Fibroblast of mammary gland (primary cell): ENCODE results near the gene ITPA.

Experiments used
- DNase-seq: peaks from one replicate; pipeline ENCODE4 v3.0.0-alpha.2; 2010; ENCODE audit warnings: low read depth
- H3K4me3 ChIP-seq: 2 replicates; pipeline ENCODE4 v1.5.1; 2011; ENCODE audit warnings: low read depth, mild to moderate bottlenecking, low read length, moderate library complexity; ENCODE audit not compliant: control insufficient read depth
- CTCF ChIP-seq: conservative IDR thresholded peaks from 2 replicates; pipeline ENCODE4 v1.5.1; 2011; ENCODE audit warnings: low read depth, low read length, inconsistent platforms; ENCODE audit not compliant: control insufficient read depth, insufficient read depth

Gene ITPA

GRCh38 chr20:3251806-3252205 is 42.5 kb downstream of the ITPA start:
- no peak overlapping the region for H3K4me3 ChIP-seq
- peak; percentile 36 for DNase-seq
- TF ChIP-seq CTCF, result no peak

GRCh38 chr20:3255728-3256127 is 46.4 kb downstream of the ITPA start:
- no peak for DNase-seq
- TF ChIP-seq CTCF, result no peak
- no peak overlapping the region for H3K4me3 ChIP-seq

- H3K4me3 ChIP-seq, result no peak overlapping the region
- no peak for TF ChIP-seq CTCF
- no peak for DNase-seq
These were observed 49.1 kb downstream of the ITPA start for GRCh38 chr20:3258429-3258828.

GRCh38 chr20:3262566-3262965 is 53.3 kb downstream of the ITPA start:
- no peak overlapping the region for H3K4me3 ChIP-seq
- TF ChIP-seq CTCF, result no peak
- DNase-seq, result peak; percentile 7

- DNase-seq, result no peak
- no peak for TF ChIP-seq CTCF
- no peak overlapping the region for H3K4me3 ChIP-seq
These were observed 60.8 kb downstream of the ITPA start for GRCh38 chr20:3270051-3270450.

GRCh38 chr20:3273371-3273770 is 64.1 kb downstream of the ITPA start:
- no peak overlapping the region for H3K4me3 ChIP-seq
- TF ChIP-seq CTCF, result no peak
- no peak for DNase-seq
